ENCODE data around the gene ZC3HAV1.
"Not testable (repeated sequence)": the region's sequence is repeated elsewhere in the genome, so short reads cannot be mapped to it uniquely, and the experiment has no call there.

The ZC3HAV1 gene

DNA sequence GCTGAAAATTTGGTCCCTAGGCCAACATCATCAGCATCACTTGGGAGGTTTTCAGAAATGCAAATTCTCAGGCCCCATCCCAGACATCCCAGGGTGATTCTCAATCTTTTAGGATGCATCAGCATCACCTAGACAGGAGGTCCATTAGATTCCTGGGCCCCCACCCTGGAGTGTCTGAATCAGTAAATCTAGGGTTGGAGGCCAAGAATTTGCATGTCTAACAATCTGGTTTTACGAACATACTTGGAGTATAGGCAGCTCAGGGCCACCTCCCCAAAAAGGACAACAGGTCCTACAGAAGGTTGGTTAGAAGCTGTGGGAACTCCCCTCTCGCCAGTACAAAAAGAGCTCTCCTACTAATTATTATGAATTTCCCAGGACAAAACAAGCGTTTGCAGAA, 15.5 kb downstream of the ZC3HAV1 start:
- TF ChIP-seq, protein P1, sequence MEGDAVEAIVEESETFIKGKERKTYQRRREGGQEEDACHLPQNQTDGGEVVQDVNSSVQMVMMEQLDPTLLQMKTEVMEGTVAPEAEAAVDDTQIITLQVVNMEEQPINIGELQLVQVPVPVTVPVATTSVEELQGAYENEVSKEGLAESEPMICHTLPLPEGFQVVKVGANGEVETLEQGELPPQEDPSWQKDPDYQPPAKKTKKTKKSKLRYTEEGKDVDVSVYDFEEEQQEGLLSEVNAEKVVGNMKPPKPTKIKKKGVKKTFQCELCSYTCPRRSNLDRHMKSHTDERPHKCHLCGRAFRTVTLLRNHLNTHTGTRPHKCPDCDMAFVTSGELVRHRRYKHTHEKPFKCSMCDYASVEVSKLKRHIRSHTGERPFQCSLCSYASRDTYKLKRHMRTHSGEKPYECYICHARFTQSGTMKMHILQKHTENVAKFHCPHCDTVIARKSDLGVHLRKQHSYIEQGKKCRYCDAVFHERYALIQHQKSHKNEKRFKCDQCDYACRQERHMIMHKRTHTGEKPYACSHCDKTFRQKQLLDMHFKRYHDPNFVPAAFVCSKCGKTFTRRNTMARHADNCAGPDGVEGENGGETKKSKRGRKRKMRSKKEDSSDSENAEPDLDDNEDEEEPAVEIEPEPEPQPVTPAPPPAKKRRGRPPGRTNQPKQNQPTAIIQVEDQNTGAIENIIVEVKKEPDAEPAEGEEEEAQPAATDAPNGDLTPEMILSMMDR (conservative IDR thresholded peaks at IDR 0.05; ENCODE audit: low read depth, low read length), result no peak
- no peak for DNase-seq (ENCODE audit: low read depth)
- H3K4me3 ChIP-seq (ENCODE audit: low read depth, low read length), result no peak overlapping the region

DNA sequence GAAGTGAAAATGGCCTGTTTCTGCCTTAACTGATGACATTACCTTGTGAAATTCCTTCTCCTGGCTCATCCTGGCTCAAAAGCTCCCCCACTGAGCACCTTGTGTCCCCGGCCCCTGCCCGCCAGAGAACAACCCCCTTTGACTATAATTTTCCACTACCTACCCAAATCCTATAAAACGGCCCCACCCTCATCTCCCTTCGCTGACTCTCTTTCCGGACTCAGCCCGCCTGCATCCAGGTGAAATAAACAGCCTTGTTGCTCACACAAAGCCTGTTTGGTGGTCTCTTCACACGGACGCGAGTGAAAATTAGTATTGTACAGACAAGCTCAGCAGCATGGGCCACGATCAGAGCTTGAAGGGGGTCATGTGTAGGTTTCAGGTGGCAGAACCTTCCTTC, 16.0 kb downstream of the ZC3HAV1 start:
- not testable (repeated sequence) for H3K4me3 ChIP-seq (ENCODE audit: low read depth, low read length); DNase-seq (ENCODE audit: low read depth)

DNA sequence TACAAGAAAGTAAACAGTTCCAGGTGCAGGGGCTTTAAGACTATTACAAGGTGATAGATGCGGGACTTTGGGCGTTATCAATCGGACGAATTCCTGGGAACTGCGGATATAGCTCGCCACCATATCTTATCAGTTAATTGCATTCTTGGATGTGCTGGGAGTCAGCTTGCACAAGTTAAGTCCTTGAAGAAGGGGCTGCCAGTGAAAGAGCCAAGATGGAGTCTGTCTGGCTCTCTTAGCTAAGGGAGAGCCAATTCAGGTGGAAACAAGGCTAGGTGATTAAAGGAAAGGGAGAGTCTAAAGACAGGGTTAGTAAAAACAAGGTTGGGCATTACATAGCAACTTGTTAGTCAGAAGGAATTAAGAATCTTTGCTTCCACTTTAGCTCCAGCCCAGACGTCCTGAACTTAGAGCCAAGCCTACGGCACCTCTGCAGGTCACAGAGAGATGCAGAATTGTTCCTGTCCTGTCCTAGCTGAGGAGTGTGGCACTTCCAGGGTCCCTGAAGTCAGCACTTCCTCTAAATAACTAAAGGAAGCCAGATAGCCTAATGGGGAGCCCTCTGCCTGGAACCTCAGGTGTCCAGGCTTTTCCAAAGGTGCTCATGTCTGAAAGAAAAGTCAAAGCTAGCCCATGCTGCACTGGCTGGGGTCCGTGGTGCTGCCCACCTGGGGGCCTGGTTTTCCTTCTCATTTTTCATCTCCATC, 17.3 kb downstream of the ZC3HAV1 start:
- DNase-seq (ENCODE audit: low read depth), result no peak
- H3K4me3 ChIP-seq (ENCODE audit: low read depth, low read length), result no peak overlapping the region
- TF ChIP-seq, protein P1 (conservative IDR thresholded peaks at IDR 0.05; ENCODE audit: low read depth, low read length), result no peak

DNA sequence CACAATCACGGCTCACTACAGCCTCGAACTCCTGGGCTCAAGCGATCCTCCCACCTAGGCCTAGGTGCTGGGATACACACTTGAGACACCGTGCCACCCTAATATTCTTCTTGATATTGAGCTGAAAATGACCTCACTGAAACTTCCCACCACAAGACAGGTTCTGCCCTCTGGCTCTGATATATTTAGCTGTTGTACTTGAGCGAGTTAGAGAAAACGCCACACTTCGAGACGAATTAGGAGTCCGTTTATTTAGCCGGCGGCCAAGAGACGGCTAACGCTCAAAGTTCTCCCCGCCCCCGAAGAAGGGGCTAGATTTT, 17.9 kb downstream of the ZC3HAV1 start:
- TF ChIP-seq, protein P1 (conservative IDR thresholded peaks at IDR 0.05; ENCODE audit: low read depth, low read length), result no peak
- H3K4me3 ChIP-seq (ENCODE audit: low read depth, low read length), result no peak overlapping the region
- no peak for DNase-seq (ENCODE audit: low read depth)

DNA sequence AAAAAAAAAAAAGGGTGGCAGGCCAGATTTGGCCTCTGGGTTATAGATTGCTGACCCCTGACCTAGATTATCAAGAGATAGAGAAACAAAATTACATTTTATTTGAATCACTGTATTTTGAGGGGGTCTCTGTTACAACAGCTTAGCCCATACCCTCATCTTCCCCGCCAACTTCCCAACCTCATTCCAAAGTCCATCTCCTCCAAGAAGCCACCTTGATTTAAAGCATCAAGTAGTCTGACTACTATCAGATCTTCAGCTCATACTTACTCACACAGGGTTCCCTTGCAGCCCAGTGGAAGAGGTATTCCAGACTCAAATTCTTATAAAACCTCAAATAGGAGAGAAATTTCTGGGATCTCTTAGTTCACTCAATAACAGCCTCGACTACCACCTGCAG, 20.4 kb downstream of the ZC3HAV1 start:
- TF ChIP-seq, protein P1 (conservative IDR thresholded peaks at IDR 0.05; ENCODE audit: low read depth, low read length), result no peak
- no peak for DNase-seq (ENCODE audit: low read depth)

DNA sequence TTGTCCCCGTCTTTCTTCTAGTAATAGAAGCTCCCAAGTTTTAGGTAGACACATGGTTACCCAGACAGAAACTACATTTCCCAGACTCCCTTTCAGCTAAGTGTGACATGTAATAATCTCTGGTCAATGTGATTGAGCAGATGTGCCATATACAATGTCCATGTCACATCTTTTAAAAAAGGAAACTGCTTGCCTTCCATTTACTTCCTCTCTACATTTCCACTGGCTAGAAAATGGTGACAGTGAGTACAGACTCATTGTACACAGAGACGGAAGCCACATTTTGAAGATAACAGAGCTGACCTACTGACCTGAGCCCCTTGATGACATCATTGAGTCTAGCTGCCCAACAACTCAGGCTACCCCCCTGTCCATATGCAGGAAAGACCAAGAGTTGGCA, 21.3 kb downstream of the ZC3HAV1 start:
- H3K4me3 ChIP-seq (ENCODE audit: low read depth, low read length), result no peak overlapping the region
- DNase-seq (ENCODE audit: low read depth), result no peak
- TF ChIP-seq, protein P1 (conservative IDR thresholded peaks at IDR 0.05; ENCODE audit: low read depth, low read length), result no peak

More for the DNA sequence above, 20.4 kb downstream of the ZC3HAV1 start:
- H3K4me3 ChIP-seq (ENCODE audit: low read depth, low read length), result no peak overlapping the region

DNA sequence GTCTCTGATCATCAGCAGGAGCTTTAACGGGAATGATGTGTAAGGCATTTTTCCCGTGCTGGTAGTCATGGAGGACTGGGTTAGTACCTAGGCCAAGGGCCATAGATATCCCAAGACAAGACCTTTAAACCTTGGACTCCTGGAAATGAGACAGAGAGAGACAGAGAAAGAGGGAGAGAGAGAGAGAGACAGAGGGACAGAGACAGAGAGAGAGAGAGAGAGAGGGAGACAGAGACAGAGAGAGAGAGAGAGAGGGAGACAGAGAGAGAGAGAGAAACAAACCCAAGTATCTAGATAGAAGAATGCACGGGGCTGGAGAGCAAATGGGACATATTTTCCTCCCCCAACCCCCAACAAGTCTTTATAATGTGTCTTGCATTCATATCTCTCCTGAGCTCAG, 22.3 kb downstream of the ZC3HAV1 start:
- TF ChIP-seq, protein P1 (conservative IDR thresholded peaks at IDR 0.05; ENCODE audit: low read depth, low read length), result no peak
- H3K4me3 ChIP-seq (ENCODE audit: low read depth, low read length), result no peak overlapping the region
- no peak for DNase-seq (ENCODE audit: low read depth)

Data from choroid plexus epithelial cell (primary cell).